A549 treated with AZD9567 at 1 μM for 4 hours (cell line): Measurements from ENCODE around the gene TM9SF1. TPM values are rescaled to one million over a fixed set of nuclear protein-coding genes. Genes with fewer than 3 reads are reported as not detected.

Experiments used
- total RNA-seq: library from RNA; stranded (reverse); fragments of 200-300 nt; extraction: Qiagen RNA extraction; gene quantifications from 5 replicates; pipeline ENCODE4 v1.2.3, GENCODE V29; 2022; ENCODE audit not compliant: insufficient read depth

The TM9SF1 gene, protein sequence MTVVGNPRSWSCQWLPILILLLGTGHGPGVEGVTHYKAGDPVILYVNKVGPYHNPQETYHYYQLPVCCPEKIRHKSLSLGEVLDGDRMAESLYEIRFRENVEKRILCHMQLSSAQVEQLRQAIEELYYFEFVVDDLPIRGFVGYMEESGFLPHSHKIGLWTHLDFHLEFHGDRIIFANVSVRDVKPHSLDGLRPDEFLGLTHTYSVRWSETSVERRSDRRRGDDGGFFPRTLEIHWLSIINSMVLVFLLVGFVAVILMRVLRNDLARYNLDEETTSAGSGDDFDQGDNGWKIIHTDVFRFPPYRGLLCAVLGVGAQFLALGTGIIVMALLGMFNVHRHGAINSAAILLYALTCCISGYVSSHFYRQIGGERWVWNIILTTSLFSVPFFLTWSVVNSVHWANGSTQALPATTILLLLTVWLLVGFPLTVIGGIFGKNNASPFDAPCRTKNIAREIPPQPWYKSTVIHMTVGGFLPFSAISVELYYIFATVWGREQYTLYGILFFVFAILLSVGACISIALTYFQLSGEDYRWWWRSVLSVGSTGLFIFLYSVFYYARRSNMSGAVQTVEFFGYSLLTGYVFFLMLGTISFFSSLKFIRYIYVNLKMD
- 56.1 to 71.9 TPM (median 59.3 TPM) in 5 replicates for total RNA-seq

DNA sequence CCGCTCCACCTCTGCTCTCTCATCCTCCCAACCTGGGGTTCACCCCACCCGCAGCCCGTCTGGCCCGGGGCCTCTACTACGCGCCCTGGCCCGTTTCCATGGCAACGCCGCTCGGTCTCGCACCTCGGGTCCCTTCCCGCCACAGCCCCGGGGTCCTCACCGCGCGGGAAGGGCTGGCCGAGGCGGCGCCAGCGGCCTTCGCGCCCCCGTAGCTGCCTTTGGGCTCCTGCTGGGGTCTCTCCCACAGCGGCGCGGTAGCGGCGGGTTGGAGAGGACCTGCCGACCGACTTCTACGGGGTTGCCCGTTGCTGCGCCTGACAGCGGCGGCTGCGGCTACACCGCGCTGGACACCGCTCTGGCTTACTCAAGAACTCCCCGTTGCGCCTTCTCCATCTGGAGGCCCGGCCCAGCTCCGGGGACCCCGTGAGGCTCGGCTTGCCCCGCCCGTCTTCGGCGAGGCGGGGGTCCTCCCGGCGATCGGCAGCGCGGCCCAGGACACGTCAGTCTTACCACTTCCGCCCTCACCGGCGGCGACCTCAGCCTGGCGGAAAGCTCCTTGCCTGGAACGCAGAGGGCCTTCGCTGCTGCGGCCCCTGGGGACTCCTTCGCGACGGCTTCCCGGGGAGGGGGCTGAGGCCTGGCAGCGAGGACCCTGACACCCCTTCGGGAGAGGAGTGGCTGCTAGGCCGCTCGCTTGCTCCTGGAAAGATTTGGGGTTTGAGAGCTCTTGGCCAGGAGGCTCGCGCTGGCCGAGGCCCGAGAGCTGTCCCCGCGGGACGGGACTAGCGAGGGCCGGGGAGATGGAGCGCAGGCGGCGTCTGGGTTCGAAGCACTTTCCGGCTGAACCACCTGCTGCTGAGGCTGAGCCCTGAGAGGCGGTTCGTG, at the start of gene TM9SF1:
TM9SF1 (minus strand) TSS at position 256 of the 885 bp plus-strand sequence. CDS start 422 bp downstream, outside the sequence.

DNA sequence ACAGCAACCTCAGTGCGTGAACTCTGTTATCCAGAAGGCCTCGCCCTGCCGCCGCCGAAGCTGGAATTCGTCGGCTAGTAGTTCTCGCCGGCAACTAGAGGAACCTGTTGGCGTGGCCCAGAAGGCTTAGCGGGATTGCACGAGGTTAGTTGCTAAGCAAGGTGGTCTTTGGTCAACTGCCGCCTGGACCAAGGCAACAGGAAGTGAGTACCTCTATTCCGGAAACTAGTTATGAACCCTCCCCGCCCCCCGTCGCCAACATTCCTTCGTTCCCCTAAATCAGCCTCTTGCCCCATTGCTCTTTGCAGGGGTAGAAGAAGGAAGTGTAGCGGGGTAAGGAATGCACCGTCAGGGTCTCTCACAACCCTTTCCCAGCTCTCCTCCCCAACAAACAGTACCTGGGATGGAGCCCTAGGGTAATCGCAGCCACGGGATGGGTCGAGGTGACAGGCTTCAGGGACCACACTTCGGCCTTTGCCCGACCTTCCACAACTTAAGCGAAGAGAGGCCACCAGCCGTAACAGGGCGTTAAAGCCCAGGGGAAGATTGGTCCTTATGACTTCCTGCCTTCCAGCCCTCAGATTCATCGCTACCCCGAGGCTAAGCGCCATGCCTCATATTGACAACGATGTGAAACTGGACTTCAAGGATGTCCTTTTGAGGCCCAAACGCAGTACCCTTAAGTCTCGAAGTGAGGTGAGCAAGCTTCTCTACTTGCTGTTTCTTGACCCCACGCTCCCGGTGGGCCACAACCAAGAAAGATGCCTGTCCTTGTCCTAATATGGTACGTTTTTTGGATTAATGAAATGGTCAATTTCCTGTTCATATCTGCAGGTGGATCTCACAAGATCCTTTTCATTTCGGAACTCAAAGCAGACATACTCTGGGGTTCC, 37.6 kb upstream of the TM9SF1 start, which contains the start of gene GMPR2:
GMPR2 (plus strand) TSS at position 285 of the 893 bp plus-strand sequence; CDS start at position 610, 325 bp downstream.

DNA sequence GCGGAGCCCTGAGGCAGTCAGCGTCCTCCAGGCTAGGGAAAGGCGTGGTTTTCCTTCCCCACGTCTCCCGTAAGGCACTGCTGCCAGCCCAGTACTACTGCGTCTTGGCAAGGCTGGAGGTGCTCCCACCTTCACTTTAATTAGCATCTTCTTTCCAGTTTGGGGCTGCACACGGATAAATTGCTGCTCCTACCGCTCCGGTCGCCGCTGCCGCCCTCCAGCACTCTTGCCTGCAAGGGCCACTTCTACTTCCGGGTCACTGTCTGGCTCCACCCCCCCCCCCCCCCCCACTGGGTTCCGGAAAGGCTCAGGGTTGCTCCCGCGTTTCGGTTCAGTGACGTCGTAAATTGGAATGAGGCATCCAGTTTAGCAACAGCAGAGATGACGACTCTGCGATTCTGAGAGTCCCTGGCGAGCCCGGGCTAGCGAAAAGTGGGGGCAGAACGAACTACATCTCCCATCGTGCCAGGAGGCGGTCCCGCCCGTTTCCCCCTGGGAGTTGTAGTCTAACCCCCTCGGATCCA, 36.9 kb upstream of the TM9SF1 start, which contains the start of gene NEDD8:
NEDD8 (minus strand) TSS at position 247 of the 524 bp plus-strand sequence; CDS start at position 147, 100 bp downstream.

DNA sequence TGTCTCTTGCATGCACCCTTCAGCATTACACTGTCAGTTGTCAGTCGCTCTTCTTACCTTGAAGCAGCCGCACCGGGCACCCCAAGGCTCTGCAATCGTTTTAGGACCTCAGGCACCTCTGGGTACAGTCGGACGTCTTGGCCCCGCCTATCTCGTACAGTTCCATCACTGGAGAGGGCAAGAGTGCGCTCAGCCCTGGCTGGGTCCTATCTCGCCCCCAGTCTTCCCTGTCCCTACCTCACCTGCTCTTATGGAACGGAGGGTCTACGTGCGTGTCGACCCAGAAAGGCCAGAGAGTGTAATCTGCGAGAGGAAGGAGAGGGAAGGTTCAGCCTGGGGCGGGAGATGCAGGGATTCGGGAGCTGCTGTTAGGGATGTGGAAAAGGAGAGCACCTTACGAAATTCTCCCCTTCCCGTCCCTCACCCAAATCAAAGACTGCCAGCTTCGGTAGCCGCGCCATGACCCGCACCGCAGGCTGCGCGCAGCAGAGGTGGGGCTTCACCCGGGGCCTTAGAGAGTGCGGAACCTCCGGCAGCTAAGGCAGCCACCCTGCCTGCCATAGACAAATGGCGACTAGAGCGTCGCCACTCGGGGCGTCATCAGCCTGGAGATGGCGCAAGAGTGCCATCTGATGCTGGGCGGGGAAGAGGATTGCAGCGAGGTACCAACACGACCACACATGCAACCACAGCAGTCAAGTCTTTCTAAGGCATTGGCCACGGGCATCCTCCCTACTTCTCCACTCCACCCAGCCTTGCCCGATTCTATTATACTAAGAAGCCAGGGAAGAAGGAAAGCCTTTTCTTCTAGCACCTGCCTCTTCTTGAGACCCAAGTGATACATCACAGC, 20.5 kb upstream of the TM9SF1 start, which contains the start of gene MDP1:
MDP1 (minus strand) TSS at position 572 of the 850 bp plus-strand sequence; CDS start at position 461, 111 bp downstream.

DNA sequence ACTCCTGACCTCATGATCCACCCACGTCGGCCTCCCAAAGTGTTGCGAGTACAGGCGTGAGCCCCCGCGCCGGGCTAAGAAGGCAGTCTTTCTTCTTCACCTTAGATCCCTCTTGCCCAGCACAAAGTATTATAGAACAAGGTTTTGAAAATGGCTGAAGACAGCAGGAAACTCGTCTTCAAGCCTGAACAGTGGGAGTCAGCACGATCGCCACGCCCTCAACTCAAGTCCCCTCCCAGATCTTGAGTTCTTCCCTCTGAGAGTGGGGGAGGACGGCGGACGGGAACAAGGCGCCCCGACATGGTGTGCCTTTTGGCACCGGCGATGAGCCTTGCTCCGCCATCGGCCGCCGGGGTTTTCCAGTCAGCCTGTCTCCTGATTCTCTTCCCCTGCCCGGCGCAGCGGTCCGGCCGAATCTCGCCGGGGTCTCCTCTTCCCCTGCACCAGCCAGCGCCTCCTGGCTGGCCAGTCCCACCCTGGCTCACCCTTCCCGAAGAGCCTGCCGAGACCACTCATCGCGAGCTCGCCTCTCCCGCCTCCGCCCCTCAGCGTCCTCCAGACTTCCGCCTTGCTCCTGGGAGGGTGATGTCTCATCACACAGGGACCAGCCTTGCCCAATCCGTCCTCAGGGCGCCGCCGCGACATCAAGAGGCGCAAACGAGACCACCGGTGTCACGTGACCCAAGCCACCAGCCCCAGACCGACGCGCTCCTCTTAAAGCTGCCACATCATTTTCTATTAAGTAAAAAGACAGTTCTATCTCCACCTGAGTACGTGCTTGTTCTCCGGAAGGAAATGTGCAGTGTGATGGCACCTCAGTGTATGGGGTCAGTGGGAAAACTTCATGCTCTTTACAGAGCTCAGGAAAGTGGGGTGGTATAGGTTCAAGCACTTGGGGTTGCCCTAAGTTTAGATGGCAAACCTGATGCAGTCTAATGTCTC, 18.0 kb upstream of the TM9SF1 start, which contains the start of gene CHMP4A:
CHMP4A (minus strand) TSS at position 565 of the 942 bp plus-strand sequence; CDS start at position 516, 49 bp downstream.

DNA sequence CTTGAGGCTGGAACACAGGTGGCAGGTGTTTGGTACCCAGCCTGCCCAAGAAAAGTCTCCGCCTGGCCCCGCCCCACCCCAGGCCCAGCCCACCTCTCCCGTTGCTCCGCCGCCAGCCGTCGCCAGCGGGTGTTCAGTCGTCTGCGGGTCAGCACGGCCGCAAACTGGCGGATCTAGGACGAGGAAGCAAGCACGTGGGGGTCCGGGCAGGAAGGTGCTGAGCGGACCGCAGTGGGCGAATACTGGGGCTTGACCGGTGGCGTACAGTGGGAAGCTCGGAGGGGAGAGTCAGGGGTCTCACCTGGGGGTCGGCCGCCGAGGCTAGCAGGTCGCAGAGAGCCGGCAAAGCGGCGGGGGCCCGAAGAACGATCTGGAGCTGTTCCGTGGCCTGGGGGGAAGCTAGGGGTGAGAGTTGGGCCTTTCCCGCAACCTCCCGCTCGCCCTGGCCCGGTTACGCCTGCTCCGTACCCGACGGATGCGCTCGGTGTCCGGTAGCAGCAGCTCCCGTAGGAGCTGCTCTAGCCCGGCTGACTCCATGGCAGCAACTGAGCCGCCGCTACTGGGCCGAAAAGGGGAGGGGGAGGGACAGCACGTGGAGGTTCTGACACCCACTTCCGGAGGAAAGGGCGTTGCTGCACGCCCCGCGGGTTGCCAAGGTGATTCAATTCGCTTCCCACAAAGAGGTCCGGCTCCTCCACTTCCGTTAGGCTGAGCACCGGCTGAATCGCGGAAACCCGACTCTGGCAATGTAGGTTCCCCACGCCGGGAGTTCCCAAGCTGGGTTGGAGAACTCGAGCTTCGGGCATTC, 6.8 kb downstream of the TM9SF1 start, which contains the start of gene IPO4:
IPO4 (minus strand) TSS at position 566 of the 808 bp plus-strand sequence; CDS start at position 537, 29 bp downstream.

DNA sequence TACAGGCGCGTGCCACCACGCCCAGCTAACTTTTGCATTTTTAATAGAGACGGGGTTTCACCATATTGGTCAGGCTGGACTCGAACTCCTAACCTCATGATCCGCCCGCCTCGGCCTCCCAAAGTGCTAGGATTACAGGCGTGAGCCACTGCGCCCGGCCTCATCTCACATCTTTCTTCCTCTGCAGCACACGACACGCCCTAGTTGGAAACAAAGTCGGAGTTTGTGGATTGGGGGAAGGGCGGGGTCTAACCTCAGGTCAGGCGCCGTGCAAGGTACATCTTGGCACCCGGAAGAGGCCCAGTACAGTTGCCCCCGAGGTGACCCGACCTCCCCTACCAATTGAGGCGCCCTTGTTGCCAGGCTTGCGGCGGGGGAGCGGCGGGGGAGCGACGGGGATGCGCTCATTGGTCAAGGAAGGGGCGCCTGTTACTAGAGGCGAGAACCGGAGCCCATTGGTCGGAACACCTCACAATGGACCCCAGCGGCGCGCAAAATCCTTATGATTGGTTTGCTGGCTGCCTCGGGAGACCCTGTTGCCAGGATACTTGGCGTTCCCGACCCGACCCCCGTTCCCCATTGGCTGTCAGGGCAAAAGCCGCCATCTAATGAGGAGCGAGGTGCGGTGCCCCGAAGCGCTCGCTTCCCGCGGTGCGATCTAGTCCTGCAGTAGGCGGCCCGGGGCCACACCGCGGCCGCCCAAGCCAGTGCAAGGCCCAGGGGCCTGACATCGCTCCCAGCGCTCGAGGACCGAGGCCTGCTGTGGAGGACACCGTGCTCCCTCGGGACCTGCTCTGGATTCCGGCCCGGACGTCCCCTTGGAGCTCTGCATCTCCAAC, 23.6 kb downstream of the TM9SF1 start, which contains the start of gene REC8:
REC8 (plus strand) TSS at position 659 of the 839 bp plus-strand sequence. CDS start 473 bp downstream, outside the sequence.

DNA sequence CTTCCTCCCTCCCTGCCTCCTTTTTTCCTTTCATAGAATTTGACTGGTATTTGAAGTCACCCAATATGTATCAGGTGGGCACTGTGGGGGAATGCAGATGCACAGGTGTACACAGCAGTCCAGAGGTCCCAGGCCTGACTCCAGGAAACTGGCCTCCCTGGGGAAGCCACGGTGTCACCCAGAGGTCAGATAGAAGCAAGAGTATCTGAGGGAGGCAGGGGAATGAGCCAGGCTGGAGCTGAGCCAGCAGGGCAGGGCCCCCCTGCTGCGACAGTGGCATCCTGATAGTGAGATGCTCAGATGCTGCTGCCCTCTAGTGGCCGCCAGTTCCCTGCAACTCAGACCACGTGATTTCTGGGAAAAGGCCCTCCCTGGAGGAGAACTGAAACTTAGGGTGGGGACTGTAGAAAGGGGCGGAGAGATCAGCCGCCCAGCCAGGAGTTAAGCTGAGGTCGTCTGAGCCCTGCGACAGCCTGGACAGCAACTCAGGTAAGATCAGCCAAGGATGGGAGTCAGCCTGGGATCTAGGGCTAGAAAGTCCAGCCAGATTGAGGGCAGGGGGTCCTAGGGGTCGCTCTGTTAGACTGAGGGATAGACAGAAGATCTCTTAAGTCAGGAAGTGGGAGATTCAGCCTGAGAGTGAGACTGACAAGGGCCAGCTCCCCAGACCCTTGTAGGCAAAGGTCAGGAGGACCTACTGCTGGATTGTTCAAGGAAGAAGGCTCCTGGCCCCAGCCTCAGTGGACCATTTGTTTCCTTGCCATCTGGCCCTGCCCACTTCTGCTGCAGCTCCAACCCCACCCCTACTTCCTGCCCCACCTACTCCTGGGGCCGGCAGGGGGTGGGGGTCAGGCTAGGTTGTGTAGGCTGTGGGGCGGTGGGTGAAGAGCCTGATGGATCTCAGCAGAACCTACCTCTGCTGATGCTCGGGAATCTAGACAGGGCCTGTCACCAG, 34.1 kb downstream of the TM9SF1 start, which contains the start of gene IRF9:
IRF9 (plus strand) TSS at position 416 of the 955 bp plus-strand sequence. CDS start 880 bp downstream, outside the sequence.

DNA sequence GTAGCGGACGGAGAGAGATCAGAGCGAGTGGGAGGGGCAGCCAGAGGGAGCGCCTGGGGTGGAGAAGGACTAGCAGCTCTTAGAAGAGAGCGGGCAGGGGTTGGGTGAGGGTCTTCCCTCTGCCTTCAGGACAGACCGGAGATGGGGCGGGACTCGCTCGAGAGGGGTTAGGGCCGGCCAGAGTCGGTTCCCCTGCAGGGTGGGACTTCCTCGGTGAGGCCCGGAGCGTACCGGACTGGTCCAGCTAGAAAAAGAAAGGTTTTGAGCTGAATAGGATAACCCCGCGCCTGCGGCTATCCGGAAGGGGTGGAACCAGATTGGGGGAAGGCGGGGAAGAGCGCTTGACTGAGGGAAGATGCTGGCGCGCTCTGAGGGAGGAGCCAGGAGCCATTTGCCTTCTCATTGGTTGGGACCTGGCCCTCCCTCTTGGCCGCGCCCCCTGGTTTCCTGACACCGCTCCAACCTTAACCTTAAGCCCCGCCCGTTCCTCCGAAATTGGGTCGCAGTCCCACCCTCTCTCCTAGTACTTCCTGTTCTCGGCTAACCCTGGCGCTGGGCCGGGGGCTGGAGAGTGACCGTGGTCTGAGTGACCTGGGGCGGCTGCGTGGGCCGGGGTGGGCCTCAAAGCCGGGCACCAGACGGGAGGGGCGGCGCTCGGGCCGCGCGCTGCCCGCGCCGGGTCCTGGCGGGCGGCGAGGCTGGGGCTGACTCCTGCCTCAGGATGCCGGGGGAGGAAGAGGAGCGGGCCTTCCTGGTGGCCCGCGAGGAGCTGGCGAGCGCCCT, 48.1 kb downstream of the TM9SF1 start, which contains the start of gene RNF31:
RNF31 (plus strand) TSS at position 521 of the 783 bp plus-strand sequence; CDS start at position 722, 201 bp downstream.

DNA sequence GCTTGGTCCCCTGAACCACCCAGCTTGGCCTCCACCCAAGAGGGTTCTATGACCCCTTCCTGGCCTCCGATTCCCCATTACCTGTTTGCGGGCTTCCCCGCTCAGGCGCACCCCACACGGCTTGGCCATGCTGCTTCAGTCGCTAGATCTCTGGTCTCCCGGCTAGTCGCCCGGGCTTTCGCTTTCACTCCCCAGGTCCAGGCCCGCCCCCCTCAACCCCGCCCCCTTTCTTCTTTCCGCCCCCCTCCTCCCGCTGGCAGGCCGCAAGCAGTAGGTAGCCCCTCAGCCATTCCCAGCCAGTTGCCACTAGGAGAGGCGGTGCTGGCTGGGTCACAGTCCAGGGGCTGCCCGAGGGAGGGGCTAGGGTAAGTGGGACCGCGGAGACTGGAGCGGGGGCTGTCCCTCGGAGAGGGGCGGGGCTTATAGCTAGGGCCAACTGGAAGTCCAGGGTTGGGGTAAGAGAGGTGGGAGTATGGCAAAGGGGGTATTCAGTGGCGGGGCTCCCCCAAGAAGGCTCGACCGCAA, 48.7 kb downstream of the TM9SF1 start, which contains the start of gene PSME2:
PSME2 (minus strand) TSS at position 158 of the 525 bp plus-strand sequence; CDS start at position 129, 29 bp downstream.

DNA sequence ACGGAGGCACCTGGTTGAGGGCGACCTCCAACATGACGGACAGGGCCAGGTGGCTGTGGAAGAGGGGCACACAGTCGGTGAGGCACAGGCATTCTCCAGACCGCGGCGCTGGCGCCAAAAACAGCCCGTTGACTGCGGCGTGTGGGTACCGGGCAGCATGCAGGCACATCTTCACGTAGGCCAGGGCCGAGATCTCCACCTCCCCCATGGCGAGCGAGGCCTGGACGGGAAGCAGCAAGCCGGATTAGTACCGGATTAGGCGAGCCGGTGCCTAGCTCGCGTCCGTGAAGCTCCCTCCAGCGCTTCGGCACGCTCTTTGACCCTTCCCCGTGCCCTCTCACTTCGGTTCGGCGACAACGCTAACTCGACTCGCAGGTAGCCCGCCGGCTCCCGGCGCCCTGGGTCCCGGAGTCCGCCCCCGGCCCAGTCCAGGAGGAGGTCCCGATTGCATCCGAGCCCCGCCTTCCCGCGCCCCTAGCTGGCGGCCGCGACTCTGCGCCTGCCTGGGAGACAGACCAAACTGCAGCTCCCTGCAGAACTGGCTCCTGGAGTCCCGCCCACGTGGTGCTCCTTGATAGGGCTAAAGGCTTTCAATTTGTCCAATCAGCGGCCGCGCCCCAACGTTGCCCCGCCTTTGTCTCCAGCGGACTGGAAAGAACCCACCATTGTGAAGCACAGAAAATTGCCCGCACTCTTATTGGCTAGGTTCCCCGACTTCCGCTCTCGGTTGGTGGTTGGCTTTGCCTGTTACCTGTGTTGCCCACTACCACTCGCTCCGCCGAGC, 54.0 kb downstream of the TM9SF1 start, which contains the start of gene EMC9:
EMC9 (minus strand) TSS at position 495 of the 784 bp plus-strand sequence; CDS start at position 208, 287 bp downstream.

